ENCODE data around the gene RSPH6A. TPM values are rescaled to one million over a fixed set of nuclear protein-coding genes. Genes with fewer than 3 reads are reported as not detected.

Gene RSPH6A
- total and polyA plus RNA-seq, 10 of the 15 experiments (the other 5 are each of a cell fraction or from before 2014, with no cell fraction given) = 0.03 to 0.41 (median 0.22) TPM; not detected in 4

DNA sequence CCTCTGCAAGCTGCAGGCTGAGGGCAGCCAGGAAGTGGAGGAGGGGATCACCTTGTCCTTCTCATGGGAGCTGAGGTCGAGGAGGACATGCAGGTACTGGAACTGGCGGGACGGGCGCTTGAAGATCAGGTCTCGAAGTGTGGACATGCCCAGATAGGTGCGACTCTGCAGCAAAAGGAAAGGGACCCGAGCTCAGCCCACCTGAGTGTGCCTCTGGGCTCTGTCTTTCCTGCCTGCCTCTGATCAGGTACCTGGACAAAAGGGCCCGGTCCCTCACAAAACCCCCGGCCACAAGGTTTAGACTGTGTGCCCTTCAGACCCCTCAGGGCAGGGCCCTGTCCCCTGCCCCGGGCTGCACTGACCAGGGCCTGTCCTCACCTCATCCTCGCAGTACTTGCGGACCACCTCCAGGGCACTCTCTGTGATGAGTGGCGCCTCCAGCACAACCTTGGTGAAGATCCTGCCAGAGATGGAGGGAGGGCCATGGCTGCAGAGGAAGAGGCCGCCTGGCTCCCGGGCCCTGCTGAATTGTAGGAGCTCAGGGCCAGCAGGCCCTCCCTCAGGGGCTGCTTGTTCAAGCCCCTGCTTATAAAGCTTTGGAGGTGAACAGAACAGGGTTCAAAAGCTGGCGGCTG, 12.5 kb upstream of the RSPH6A start (continued):
- TF ChIP-seq, protein P1, sequence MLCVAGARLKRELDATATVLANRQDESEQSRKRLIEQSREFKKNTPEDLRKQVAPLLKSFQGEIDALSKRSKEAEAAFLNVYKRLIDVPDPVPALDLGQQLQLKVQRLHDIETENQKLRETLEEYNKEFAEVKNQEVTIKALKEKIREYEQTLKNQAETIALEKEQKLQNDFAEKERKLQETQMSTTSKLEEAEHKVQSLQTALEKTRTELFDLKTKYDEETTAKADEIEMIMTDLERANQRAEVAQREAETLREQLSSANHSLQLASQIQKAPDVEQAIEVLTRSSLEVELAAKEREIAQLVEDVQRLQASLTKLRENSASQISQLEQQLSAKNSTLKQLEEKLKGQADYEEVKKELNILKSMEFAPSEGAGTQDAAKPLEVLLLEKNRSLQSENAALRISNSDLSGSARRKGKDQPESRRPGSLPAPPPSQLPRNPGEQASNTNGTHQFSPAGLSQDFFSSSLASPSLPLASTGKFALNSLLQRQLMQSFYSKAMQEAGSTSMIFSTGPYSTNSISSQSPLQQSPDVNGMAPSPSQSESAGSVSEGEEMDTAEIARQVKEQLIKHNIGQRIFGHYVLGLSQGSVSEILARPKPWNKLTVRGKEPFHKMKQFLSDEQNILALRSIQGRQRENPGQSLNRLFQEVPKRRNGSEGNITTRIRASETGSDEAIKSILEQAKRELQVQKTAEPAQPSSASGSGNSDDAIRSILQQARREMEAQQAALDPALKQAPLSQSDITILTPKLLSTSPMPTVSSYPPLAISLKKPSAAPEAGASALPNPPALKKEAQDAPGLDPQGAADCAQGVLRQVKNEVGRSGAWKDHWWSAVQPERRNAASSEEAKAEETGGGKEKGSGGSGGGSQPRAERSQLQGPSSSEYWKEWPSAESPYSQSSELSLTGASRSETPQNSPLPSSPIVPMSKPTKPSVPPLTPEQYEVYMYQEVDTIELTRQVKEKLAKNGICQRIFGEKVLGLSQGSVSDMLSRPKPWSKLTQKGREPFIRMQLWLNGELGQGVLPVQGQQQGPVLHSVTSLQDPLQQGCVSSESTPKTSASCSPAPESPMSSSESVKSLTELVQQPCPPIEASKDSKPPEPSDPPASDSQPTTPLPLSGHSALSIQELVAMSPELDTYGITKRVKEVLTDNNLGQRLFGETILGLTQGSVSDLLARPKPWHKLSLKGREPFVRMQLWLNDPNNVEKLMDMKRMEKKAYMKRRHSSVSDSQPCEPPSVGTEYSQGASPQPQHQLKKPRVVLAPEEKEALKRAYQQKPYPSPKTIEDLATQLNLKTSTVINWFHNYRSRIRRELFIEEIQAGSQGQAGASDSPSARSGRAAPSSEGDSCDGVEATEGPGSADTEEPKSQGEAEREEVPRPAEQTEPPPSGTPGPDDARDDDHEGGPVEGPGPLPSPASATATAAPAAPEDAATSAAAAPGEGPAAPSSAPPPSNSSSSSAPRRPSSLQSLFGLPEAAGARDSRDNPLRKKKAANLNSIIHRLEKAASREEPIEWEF (IDR thresholded peaks at IDR 0.05; ENCODE audit: insufficient replicate concordance, low read depth, low read length) = no peak
- TF ChIP-seq, protein P2, sequence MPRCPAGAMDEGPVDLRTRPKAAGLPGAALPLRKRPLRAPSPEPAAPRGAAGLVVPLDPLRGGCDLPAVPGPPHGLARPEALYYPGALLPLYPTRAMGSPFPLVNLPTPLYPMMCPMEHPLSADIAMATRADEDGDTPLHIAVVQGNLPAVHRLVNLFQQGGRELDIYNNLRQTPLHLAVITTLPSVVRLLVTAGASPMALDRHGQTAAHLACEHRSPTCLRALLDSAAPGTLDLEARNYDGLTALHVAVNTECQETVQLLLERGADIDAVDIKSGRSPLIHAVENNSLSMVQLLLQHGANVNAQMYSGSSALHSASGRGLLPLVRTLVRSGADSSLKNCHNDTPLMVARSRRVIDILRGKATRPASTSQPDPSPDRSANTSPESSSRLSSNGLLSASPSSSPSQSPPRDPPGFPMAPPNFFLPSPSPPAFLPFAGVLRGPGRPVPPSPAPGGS (IDR thresholded peaks at IDR 0.05; ENCODE audit: borderline replicate concordance, insufficient read depth, low read depth, low read length, poor library complexity, severe bottlenecking) = no peak
- TF ChIP-seq SIX5 (IDR thresholded peaks at IDR 0.05; ENCODE audit: low read depth, low read length, severe bottlenecking) (no peak), NR2C1 (IDR thresholded peaks at IDR 0.05) (no peak), EED (IDR thresholded peaks at IDR 0.05; ENCODE audit: low read depth) (no peak), HDGF (IDR thresholded peaks at IDR 0.05) (no peak), MTA3 (IDR thresholded peaks at IDR 0.05; ENCODE audit: borderline replicate concordance, low read length) (no peak), LARP7 (IDR thresholded peaks at IDR 0.05) (no peak), JUNB (IDR thresholded peaks at IDR 0.05) (no peak)
- TF ChIP-seq, protein P3, sequence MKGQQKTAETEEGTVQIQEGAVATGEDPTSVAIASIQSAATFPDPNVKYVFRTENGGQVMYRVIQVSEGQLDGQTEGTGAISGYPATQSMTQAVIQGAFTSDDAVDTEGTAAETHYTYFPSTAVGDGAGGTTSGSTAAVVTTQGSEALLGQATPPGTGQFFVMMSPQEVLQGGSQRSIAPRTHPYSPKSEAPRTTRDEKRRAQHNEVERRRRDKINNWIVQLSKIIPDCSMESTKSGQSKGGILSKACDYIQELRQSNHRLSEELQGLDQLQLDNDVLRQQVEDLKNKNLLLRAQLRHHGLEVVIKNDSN (IDR thresholded peaks at IDR 0.05; ENCODE audit: borderline replicate concordance, extremely low read length, insufficient read depth, low read depth, low read length) = no peak
- TF ChIP-seq, protein P4, sequence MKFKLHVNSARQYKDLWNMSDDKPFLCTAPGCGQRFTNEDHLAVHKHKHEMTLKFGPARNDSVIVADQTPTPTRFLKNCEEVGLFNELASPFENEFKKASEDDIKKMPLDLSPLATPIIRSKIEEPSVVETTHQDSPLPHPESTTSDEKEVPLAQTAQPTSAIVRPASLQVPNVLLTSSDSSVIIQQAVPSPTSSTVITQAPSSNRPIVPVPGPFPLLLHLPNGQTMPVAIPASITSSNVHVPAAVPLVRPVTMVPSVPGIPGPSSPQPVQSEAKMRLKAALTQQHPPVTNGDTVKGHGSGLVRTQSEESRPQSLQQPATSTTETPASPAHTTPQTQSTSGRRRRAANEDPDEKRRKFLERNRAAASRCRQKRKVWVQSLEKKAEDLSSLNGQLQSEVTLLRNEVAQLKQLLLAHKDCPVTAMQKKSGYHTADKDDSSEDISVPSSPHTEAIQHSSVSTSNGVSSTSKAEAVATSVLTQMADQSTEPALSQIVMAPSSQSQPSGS (IDR thresholded peaks at IDR 0.05; ENCODE audit: low read length) = no peak
